22Rv1 (cell line): Measurements from ENCODE around the gene HIPK2.

ENCODE experiments used
- H3K27ac ChIP-seq: fragments of 450-650 bp; 2 replicates; pipeline ENCODE4 v1.5.1; 2017
- ZFX ChIP-seq: fragments of 450-650 bp; IDR thresholded peaks from 2 replicates; pipeline ENCODE4 v1.6.1; 2017; ENCODE audit warnings: antibody characterized with exemption, borderline replicate concordance
- TF ChIP-seq, protein P1 (sequence below): fragments of 450-650 bp; IDR thresholded peaks from 2 replicates; pipeline ENCODE4 v1.5.1; 2017; ENCODE audit warnings: mild to moderate bottlenecking

Gene HIPK2

DNA sequence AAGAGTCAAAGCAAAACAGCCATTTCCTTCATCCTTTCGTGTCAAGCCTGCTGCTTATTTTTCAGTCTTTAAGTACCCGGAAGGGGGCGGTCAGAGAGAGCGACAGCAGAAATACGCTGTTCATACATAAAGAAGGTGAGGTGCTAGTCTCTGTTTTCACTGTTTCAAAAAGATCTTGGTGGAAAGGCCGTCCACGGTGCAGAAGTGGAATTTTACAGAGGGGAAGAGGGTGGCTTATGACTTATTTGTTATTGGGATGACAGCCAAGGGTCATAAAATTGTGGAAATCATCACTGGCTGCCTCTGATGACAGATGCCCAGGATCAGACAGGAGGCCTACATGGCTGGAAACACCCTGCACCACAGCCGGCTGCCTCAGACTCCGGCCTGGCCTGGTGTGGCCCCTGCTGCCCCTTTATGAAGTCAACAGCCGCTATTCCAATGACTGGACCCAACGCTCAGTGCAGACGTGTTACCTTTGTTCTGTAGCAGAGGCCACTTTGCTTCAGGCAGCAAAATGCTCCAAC is 57.0 kb downstream of the HIPK2 start:
- TF ChIP-seq ZFX, result no peak
- TF ChIP-seq, protein P1, sequence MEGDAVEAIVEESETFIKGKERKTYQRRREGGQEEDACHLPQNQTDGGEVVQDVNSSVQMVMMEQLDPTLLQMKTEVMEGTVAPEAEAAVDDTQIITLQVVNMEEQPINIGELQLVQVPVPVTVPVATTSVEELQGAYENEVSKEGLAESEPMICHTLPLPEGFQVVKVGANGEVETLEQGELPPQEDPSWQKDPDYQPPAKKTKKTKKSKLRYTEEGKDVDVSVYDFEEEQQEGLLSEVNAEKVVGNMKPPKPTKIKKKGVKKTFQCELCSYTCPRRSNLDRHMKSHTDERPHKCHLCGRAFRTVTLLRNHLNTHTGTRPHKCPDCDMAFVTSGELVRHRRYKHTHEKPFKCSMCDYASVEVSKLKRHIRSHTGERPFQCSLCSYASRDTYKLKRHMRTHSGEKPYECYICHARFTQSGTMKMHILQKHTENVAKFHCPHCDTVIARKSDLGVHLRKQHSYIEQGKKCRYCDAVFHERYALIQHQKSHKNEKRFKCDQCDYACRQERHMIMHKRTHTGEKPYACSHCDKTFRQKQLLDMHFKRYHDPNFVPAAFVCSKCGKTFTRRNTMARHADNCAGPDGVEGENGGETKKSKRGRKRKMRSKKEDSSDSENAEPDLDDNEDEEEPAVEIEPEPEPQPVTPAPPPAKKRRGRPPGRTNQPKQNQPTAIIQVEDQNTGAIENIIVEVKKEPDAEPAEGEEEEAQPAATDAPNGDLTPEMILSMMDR, result no peak
- H3K27ac ChIP-seq, result no peak overlapping the region

DNA sequence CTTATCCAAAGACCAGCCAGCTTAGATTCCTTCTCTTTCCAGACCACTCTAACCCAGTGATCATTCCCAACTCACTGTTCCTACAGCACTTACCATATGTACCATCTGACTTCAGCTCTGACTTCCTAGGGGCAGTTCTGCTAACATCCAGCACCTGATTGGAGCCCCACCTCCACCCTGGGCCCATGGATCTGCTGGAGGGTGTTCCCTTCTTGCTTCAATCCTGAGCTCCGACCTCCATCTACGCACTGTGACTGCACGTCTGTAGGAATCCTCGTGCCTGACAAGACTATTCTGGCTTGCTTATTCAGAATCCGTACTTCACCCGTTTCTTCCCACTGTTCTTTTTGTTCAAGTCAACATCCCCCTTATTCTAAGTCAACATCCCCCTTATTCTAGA is 57.6 kb downstream of the HIPK2 start:
- H3K27ac ChIP-seq, result no peak overlapping the region
- TF ChIP-seq, protein P1, result no peak
- no peak for TF ChIP-seq ZFX

DNA sequence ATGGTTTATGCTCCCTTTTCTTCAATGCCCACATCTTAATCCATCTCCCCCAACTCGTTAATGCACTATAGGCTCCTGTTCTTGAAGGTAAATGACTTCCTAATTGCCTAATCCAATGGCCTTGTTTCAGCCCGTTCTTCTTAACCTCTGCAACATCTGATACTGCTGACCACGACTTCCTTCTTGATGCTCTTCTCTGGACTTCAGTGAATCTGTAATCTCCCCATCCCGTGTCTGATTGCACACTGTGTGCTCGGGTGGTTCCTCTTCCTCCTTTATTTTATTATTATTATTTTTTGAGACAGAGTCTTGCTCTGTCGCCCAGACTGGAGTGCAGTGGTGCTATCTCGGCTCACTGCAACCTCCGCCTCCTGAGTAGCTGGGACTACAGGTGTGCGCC is 58.9 kb downstream of the HIPK2 start:
- TF ChIP-seq, protein P1, result no peak
- no peak for TF ChIP-seq ZFX
- no peak overlapping the region for H3K27ac ChIP-seq

DNA sequence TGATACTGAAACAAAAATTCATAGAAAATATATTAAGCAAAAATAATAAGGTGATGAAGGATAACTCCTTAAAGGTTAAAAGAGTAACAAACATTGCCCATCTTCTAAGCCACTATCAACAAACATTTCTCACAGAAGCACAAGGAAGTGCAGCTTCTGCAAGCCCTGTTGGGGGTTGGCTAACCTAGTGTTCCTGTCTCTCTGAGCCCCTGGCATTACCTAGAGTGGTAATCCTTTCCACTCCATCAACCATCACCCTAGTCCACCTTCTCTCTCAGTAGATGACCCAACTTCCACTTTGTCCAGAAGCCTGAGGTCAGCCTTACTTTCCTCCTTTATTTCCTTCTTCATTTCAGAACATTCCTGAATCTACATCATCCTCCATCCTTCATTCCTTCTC is 59.7 kb downstream of the HIPK2 start:
- H3K27ac ChIP-seq, result no peak overlapping the region
- no peak for TF ChIP-seq ZFX
- TF ChIP-seq, protein P1, result no peak

DNA sequence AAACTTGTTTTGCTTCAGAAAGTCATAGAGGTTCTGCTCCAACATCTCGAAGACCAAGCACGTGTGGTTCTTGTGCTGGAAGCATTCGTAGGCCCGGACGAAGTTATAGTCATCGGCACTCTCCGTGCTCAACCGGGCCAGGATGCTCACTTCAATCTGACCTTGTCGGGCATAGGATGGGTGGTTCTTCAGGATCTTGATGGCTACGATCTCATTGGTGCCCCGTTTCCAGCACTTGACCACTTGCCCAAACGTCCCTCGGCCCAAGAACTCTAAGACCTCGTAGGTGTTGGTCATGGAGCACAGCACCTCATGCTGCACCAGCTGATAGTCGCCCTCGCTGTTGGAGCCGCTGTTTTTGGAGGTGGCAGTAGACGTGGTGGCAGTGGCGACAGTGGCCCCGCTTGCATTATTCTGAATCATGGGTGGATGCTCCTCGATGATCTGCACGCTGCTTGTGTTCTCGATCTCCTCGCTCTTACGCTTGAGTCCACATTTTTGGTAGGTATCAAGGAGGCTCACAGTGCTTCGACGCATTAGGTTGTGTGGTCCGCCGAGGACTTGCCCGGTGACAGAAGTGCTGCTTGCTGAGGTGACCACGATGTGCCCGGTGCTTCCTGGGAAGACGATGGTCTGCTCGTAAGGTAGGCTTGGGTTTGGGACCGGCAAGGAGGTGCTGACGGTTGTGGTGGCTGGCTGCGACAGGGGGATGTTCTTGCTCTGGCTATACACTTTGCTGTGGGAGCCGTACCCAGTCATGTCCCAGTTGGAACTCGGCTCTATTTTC is 61.4 kb downstream of the HIPK2 start:
- TF ChIP-seq, protein P1, result no peak
- no peak for TF ChIP-seq ZFX
- no peak overlapping the region for H3K27ac ChIP-seq

DNA sequence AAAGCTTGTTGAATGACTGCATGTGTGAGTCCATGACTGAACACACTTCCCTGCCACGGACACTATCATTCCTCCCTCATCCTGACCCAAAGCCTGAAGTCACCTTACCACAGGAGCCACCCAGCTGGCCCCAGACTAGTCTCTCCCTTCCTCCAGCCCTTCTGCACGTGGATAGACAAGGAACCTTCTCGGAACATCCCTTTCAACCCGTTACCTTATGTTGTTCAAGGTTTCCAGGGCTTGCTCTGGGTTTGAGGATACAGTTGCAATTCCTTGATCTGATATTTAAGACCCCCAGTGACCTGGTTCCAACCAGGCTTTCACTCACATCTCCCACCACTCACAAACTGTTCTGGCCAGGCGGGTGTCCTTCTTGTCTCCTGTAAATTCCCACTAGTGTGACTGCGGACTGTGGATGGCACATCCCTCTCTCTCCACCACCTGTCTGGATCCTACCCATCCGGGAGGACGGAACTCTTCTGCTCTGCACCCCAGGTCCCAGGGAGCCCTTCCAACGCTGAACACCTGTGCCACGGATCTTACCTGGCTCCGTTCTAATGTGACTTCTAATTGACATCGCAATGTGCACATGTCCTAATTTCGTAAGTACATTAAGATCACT is 62.5 kb downstream of the HIPK2 start:
- no peak for TF ChIP-seq ZFX
- TF ChIP-seq, protein P1, result no peak
- H3K27ac ChIP-seq, result no peak overlapping the region
